ENCODE measurements around the gene NGEF. TPM values are rescaled to one million over a fixed set of nuclear protein-coding genes. Genes with fewer than 3 reads are reported as not detected.

NGEF gene
- total and polyA plus RNA-seq, 8 donors: 2.6 to 30.9 (median 5.9) TPM

GRCh38 chr2:232959139-232959538 is 53.9 kb downstream of the NGEF start:
- WGBS, 5 donors: 85 to 91% (median 86%) methylated on average over 4 of the region's 4 CpGs
- DNase-seq: no peak
- Histone ChIP-seq H3K9me3 (peaks cover 0 to 16% (median 11%) of the 10 kb centered on the region in 4 donors), H3K4me3 (no peak overlapping the region), H3K36me3 (no peaks in the 10 kb centered on the region), H3K4me1 (no peaks in the 10 kb centered on the region), H3K27ac (no peak overlapping the region), H3K27me3 (no peaks in the 10 kb centered on the region)
- TF ChIP-seq POLR2A (IDR thresholded peaks at IDR 0.05) (no peak), POLR2AphosphoS5 (IDR thresholded peaks at IDR 0.05) (no peak), CTCF (IDR thresholded peaks at IDR 0.05) (no peak), EP300 (IDR thresholded peaks at IDR 0.05) (no peak)
- intact Hi-C loops (cut with DNase I; ENCODE audit: low total_unique reads): no loop called here

- no peak overlapping the region for H3K27ac ChIP-seq
- TF ChIP-seq POLR2AphosphoS5 (IDR thresholded peaks at IDR 0.05): no peak
- TF ChIP-seq CTCF (IDR thresholded peaks at IDR 0.05): no peak
- TF ChIP-seq POLR2A (IDR thresholded peaks at IDR 0.05): no peak
- no peak for TF ChIP-seq EP300 (IDR thresholded peaks at IDR 0.05)
- no peaks in the 10 kb centered on the region for H3K27me3 ChIP-seq
- WGBS, 5 donors: 71 to 90% (median 83%) methylated on average over 3 of the region's 3 CpGs
- no peak overlapping the region for H3K4me3 ChIP-seq
- H3K4me1 ChIP-seq: no peaks in the 10 kb centered on the region
- peaks cover 0 to 16% (median 11%) of the 10 kb centered on the region in 4 donors for H3K9me3 ChIP-seq
- no peak for DNase-seq
- intact Hi-C loops (cut with DNase I; ENCODE audit: low total_unique reads): no loop called here
- H3K36me3 ChIP-seq: no peaks in the 10 kb centered on the region
These were observed 55.4 kb downstream of the NGEF start for GRCh38 chr2:232957657-232958090.

GRCh38 chr2:232955856-232956255 is 57.2 kb downstream of the NGEF start:
- Histone ChIP-seq H3K27ac (no peak overlapping the region), H3K4me1 (no peaks in the 10 kb centered on the region), H3K9me3 (no peaks in the 10 kb centered on the region), H3K27me3 (peaks cover 0 to 8% (median 0%) of the 10 kb centered on the region in 3 donors), H3K36me3 (no peaks in the 10 kb centered on the region), H3K4me3 (no peak overlapping the region)
- intact Hi-C loops (cut with DNase I; ENCODE audit: low total_unique reads): no loop called here
- TF ChIP-seq EP300 (IDR thresholded peaks at IDR 0.05) (no peak), CTCF (IDR thresholded peaks at IDR 0.05) (no peak), POLR2AphosphoS5 (IDR thresholded peaks at IDR 0.05) (no peak), POLR2A (IDR thresholded peaks at IDR 0.05) (no peak)
- 60 to 70% (median 63%) methylated on average over 4 to 5 of the region's 5 CpGs for WGBS, 5 donors
- no peak for DNase-seq

- Histone ChIP-seq H3K27me3 (peaks cover 0 to 8% (median 0%) of the 10 kb centered on the region in 3 donors), H3K27ac (no peak overlapping the region), H3K4me3 (no peak overlapping the region), H3K36me3 (no peaks in the 10 kb centered on the region), H3K9me3 (no peaks in the 10 kb centered on the region), H3K4me1 (no peaks in the 10 kb centered on the region)
- TF ChIP-seq EP300 (IDR thresholded peaks at IDR 0.05): no peak
- no peak for TF ChIP-seq POLR2A (IDR thresholded peaks at IDR 0.05)
- TF ChIP-seq CTCF (IDR thresholded peaks at IDR 0.05): no peak
- TF ChIP-seq POLR2AphosphoS5 (IDR thresholded peaks at IDR 0.05): no peak
- DNase-seq: no peak
- WGBS, 5 donors: 92 to 95% (median 94%) methylated on average over 10 of the region's 10 CpGs
- intact Hi-C loops (cut with DNase I; ENCODE audit: low total_unique reads): no loop called here
These were observed 58.4 kb downstream of the NGEF start for GRCh38 chr2:232954691-232955090.
